ENCODE data around the gene METTL26.

METTL26 gene

DNA sequence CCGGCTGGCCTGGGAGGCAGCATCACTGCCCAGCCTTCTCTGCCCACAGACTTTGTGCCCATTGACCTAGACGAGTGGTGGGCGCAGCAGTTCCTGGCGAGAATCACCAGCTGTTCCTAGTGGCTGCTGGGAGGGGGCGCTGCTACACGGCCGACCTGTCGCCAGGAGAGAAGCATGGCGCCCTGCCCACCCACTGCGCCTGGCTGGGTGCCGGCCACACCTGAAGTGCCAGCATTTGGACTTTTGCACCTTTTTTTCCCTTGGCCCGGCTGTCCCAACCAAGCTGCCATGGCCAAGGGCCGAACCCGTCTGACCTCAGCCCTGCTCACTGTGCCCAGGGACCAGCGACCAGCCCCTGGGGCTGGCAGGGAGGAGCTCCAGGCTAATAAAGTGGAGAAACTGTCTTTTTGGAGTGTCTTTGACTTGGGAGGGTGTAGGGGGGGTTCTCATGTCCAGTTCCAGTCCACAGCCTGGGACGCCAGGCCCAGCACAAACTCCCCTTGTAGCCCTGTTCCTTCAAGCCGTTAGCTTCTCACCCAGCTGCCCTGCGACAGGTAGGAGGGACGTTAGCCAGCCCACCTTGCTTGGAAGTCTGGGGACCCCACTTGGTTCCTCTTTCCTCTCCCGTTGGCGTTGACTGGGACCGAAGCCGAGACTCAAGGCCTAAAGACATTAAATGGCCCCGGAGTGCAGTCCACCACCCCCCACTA lies 12.1 kb upstream of the METTL26 start:
- no peaks in the 10 kb centered on the region for H3K36me3 ChIP-seq (replicated peaks; ENCODE audit: low read depth, low read length)
- peak overlapping the region; percentile 82 for H3K4me3 ChIP-seq (ENCODE audit: low read length)
- peaks cover 13% of the 10 kb centered on the region for H3K4me1 ChIP-seq (ENCODE audit: low read length)
- peak overlapping the region; percentile 96 for H3K4me2 ChIP-seq (ENCODE audit: low read length)
- H4K20me1 ChIP-seq (ENCODE audit: insufficient read depth, low read length): peaks cover 7% of the 10 kb centered on the region; the same call in 1 of the 2 replicates
- no peak overlapping the region for H2AFZ ChIP-seq (ENCODE audit: low read depth, low read length)
- H3K79me2 ChIP-seq (ENCODE audit: low read length): peaks cover 41% of the 10 kb centered on the region
- H3K27ac ChIP-seq (ENCODE audit: low read length): peak overlapping the region; percentile 73
- TF ChIP-seq, protein P1, sequence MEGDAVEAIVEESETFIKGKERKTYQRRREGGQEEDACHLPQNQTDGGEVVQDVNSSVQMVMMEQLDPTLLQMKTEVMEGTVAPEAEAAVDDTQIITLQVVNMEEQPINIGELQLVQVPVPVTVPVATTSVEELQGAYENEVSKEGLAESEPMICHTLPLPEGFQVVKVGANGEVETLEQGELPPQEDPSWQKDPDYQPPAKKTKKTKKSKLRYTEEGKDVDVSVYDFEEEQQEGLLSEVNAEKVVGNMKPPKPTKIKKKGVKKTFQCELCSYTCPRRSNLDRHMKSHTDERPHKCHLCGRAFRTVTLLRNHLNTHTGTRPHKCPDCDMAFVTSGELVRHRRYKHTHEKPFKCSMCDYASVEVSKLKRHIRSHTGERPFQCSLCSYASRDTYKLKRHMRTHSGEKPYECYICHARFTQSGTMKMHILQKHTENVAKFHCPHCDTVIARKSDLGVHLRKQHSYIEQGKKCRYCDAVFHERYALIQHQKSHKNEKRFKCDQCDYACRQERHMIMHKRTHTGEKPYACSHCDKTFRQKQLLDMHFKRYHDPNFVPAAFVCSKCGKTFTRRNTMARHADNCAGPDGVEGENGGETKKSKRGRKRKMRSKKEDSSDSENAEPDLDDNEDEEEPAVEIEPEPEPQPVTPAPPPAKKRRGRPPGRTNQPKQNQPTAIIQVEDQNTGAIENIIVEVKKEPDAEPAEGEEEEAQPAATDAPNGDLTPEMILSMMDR (IDR thresholded peaks at IDR 0.05; ENCODE audit: low read depth, low read length): peak; percentile 73
- no peak for TF ChIP-seq EZH2phosphoT487 (IDR thresholded peaks at IDR 0.05; ENCODE audit: low read depth)
- no peaks in the 10 kb centered on the region for H3K9me3 ChIP-seq (ENCODE audit: insufficient read depth, low read length)
- H3K27me3 ChIP-seq (ENCODE audit: low read depth, low read length): no peaks in the 10 kb centered on the region
- H3K9ac ChIP-seq (ENCODE audit: low read length): peak overlapping the region; percentile 79

DNA sequence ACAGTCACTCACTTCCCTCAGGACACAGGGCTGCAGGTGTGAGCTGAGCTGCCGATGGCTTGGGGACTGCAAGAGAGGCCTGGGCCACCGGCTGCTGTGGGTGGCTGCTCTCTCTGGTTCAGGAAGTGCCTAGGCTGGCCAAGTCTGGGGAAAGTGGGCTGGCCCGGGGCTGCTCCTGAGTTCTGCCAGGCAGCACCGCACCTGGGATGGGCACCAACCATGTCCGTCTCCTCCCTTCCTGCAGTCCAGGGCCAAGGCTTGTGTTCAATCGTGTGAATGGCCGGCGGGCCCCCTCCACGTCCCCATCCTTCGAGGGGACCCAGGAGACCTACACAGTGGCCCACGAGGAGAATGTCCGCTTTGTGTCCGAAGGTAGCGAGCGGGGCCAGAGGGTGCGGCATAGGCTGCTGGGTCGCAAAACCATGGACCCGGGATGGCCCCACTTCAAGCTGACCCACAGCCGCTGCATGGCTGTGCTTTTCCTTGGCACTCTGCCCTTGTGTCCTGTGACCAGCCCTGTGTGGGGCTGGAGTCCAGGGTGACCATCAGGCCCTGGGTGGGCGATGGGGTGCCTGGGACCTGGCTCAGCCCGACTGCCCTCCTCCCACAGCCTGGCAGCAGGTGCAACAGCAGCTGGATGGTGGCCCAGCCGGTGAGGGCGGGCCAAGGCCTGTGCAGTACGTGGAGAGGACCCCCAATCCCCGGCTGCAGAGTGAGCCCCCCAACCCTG lies 11.2 kb upstream of the METTL26 start:
- Histone ChIP-seq H3K36me3 (replicated peaks; ENCODE audit: low read depth, low read length) (peaks cover 3% of the 10 kb centered on the region), H3K4me3 (ENCODE audit: low read length) (peak overlapping the region; percentile 82), H4K20me1 (ENCODE audit: insufficient read depth, low read length) (peaks cover 7% of the 10 kb centered on the region; the same call in 1 of the 2 replicates), H3K9ac (ENCODE audit: low read length) (peak overlapping the region; percentile 79; the same call in 1 of the 2 replicates), H3K79me2 (ENCODE audit: low read length) (peaks cover 50% of the 10 kb centered on the region), H3K27ac (ENCODE audit: low read length) (no peak overlapping the region), H3K4me1 (ENCODE audit: low read length) (peaks cover 18% of the 10 kb centered on the region), H2AFZ (ENCODE audit: low read depth, low read length) (no peak overlapping the region), H3K27me3 (ENCODE audit: low read depth, low read length) (no peaks in the 10 kb centered on the region), H3K9me3 (ENCODE audit: insufficient read depth, low read length) (no peaks in the 10 kb centered on the region), H3K4me2 (ENCODE audit: low read length) (peak overlapping the region; percentile 96)
- TF ChIP-seq, protein P1 (IDR thresholded peaks at IDR 0.05; ENCODE audit: low read depth, low read length): no peak
- no peak for TF ChIP-seq EZH2phosphoT487 (IDR thresholded peaks at IDR 0.05; ENCODE audit: low read depth)

DNA sequence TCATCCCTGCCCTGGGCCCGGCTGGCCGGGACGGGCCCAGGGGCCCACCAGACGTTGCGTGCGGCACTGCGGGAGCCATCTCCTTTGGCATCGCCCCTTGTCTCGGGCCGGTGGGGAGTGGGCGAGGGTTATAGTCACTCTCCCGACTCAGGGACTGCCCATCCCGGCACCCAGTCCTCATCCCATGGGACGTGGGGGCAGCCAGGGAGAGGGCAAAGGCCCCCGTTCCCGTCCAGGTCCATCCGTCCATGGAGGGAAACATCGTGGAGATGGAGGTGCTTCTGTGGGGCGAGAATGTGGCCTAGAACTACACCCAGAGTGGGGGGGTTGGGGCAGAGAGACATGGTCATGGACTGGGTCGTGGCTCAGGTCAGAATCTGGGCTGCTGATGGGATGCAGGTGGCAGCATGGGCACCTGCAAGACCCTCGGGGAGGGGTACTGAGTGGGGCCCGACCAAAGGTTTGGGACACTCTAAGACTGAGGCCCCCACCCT lies 10.6 kb upstream of the METTL26 start:
- Histone ChIP-seq H3K27me3 (ENCODE audit: low read depth, low read length) (no peaks in the 10 kb centered on the region), H3K9me3 (ENCODE audit: insufficient read depth, low read length) (no peaks in the 10 kb centered on the region), H3K4me2 (ENCODE audit: low read length) (0 out of 2 replicates have a peak overlapping the region, but pooled peaks have one; percentile 96), H4K20me1 (ENCODE audit: insufficient read depth, low read length) (peaks cover 7% of the 10 kb centered on the region; the same call in 1 of the 2 replicates), H3K36me3 (replicated peaks; ENCODE audit: low read depth, low read length) (peaks cover 3% of the 10 kb centered on the region), H3K4me3 (ENCODE audit: low read length) (no peak overlapping the region), H3K9ac (ENCODE audit: low read length) (no peak overlapping the region), H3K79me2 (ENCODE audit: low read length) (peaks cover 56% of the 10 kb centered on the region), H2AFZ (ENCODE audit: low read depth, low read length) (no peak overlapping the region), H3K4me1 (ENCODE audit: low read length) (peaks cover 18% of the 10 kb centered on the region), H3K27ac (ENCODE audit: low read length) (no peak overlapping the region)
- TF ChIP-seq EZH2phosphoT487 (IDR thresholded peaks at IDR 0.05; ENCODE audit: low read depth): no peak
- TF ChIP-seq, protein P1 (IDR thresholded peaks at IDR 0.05; ENCODE audit: low read depth, low read length): no peak
